ENCODE data around the gene PFKFB4.
"Not testable (repeated sequence)": the region's sequence is repeated elsewhere in the genome, so short reads cannot be mapped to it uniquely, and the experiment has no call there.

PFKFB4 gene

DNA sequence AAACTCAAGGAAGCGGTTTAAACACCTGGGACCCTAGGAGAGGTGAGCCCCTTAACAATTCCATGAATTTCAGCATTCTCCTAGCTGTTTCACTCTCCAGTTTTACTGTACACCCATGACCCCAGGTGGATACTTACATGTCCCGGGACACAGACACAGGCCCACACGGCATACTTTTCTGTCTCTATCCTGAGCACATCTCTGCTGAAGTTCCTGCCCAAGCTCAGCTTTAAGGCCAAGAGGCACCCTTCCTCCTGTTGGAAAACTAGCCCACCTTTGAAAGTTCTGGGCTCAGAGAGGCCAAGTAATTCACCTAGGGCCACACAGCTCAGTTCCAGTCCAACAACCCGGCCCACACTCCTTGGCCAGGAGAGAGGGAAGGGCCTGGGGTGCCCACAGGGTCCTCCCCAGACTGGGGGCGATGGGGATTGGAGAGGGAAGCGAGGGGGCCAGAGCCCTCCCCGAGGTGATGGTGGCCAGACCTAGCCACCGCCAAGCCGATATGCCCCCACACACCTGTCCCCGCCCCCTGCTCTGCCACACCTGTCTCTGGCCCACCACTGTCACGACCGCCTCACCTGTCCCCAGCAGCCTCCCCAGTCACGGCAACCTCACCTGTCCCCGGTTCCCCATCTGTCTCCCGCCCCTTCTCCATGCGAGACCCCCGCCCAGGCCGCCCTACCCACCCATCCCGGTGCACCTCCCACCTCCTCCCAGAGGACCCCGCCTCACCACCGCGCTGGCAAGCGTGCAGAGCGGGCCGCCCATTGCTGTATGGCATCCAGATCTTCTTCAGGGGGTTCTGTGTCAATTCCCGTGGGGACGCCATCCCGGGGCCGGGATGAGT is 431 bp downstream of the PFKFB4 start:
- FAIRE-seq: no peak

DNA sequence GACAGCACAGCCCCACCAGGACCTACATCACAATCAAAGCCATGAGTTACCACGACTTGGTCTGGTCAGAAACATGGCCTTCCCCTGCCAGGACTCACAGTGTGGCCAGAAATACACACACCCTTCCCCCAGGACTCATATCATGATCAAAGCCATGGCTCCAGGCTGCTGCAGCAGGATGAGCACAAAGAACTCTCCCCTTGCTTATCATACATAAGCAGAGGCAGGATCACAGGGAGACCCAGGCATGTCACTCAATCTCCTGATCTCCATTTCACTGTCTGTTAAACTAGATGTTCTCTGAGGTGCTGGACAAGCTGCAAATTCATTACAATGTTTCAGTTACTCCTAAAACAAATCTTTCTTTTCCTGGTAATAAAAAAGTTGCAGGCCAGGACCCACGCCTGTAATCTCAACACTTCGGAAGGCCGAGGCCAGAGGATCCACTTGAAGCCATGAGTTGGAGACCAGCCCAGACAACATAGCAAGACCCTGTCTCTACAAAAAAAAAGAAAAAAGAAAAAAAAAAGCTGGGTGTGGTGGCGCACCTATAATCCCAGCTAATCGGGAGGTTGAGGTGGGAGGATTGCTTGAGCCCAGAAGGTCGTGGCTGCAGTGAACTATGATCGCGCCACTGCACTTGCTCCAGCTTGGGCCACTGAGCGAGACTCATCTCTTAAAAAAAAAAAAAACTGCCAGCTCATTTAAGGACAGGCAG is 1.2 kb downstream of the PFKFB4 start:
- no peak for FAIRE-seq

DNA sequence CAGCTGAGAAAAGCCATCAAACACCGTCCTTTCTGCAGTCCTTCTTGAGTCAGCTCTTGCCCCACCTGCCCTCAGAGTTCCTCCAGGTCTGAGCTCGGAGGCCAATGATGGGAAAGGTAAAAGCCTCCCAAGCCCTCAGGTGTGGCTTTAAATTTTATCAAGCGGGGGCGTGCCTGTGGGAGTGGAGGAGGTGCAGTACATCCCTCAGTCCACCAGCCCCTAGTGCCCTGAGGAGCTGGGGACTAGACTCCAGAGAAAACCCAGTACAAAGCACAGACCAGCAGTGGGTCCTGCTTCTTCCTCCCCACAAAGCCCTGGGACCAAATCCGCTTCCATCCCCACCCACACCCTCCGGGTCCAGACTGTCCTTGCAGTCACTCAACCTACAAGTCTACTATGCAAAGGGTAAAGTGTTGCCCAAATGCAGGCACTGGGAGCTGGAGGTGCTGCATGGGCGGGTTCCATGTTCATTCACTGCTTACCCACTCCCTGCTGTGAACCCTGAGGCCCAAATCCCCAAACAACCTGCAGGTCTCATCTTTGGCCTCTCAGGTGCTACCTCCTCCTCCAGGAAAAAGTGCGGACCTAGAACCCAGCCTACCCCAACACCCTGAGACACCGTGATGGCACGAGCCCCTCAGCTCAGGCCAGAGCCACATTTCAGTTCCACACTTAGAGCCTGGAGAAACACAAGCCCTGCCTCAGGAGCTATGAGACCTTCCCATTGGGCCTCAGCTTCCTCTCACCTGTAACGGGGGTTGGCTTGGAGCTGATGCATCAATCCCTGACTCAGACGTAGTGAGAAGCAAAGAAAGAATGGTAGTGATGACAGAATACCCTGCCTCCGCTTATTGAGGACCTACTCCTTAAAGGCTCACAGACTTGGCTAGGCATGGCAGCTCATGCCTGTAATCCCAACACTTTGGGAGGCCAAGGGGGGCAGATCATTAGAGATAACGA is 2.4 kb downstream of the PFKFB4 start:
- FAIRE-seq: no peak

DNA sequence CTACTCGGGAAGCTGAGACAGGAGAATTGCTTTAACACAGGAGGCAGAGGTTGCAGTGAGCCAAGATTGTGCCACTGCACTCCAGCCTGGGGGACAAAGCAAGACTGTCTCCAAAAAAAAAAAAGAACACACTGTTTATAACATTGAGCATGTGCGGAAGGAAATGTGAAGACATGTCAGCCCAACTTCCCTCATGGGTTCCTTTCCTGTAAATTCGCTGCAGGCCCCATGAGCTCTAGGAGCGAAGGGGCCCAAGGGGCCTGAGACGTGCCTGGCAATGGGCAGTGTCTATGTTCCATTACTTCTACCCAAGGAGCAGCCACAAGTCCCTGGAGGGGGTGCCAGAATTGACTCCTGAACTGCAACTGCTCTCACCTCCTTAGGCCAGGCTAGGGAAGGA is 3.2 kb downstream of the PFKFB4 start:
- no peak for FAIRE-seq

- FAIRE-seq: no peak
These were observed 4.3 kb downstream of the PFKFB4 start for GRCh38 chr3:48552111-48552951.

DNA sequence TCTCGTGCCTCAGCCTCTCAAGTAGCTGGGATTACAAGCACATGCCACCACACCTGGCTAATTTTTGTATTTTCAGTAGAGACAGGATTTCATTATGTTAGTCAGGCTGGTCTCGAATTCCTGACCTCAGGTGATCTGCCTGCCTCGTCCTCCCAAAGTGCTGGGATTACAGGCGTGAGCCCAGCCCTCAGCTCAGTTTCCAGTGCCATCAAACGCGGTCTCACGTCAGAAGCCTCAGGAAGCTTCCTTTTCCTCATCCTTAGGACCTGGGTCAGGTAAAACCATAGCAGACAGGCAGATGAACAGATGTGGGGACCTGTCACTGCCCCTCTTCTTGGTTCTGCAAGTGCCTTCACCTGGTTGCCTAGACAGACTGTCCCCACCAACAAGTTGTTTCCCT is 5.0 kb downstream of the PFKFB4 start:
- FAIRE-seq: not testable (repeated sequence)

DNA sequence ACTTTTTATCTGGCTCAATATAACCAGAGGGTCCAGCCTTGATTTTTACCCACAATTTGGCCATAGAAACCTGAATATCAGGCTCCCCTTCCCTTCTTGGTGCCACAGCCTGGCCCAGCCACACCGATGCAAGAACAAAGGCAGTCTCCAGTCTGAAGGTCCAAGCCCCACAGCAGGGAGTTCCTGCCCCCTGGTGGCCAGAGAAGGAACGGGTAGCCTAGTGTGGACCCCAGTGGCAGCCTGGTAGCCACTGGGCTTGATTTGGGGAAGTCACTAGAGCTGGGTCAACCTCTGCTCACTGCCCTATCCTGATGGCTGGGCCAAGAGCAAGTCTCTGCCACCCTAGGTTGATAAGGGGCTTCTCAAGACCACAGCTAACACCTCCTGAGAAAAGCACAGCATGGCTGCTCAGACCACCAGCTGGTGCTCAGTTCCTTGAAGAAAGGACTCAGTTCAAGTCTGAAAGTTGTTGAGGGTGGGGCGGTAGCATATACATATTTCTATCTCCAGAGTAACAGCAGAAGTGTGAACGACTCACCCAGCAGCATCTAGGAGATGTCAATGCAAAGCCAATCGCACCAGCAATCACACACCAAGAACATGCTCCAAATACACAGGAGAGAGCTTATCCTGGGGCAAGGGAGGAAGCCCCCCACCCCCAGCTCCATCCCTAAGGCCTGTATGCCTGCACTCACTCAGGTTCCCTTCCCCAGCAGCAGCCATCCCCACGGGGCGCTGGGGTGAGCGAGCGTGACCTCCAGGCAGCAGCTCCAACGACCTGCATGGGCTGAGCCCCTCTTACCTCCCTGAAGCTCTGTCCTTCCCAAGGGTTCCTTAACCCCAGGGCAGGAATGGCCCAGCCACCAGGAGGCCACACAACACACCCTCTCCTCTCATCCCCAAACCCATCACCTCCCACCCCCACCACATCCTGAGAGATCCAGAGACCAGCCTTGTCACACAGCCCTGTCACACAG is 7.6 kb downstream of the PFKFB4 start:
- FAIRE-seq: no peak

DNA sequence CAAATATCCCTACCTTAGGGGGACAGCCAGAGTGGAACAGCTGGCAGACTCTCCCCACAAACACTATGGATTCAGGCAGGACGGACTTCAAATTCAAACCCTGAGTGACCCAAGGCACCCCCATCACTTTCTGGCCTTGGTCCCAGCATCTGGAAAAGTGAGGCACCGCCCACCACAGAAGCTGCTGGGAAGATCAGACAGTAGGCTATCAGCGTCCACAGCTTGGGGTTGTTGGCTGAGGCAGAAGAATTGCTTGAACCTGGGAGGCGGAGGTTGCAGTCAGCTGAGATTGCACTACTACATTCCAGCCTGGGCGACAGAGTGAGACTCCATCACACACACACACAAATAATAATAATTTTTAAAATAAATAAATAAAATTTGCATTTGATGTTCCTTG is 8.5 kb downstream of the PFKFB4 start:
- FAIRE-seq: no peak

DNA sequence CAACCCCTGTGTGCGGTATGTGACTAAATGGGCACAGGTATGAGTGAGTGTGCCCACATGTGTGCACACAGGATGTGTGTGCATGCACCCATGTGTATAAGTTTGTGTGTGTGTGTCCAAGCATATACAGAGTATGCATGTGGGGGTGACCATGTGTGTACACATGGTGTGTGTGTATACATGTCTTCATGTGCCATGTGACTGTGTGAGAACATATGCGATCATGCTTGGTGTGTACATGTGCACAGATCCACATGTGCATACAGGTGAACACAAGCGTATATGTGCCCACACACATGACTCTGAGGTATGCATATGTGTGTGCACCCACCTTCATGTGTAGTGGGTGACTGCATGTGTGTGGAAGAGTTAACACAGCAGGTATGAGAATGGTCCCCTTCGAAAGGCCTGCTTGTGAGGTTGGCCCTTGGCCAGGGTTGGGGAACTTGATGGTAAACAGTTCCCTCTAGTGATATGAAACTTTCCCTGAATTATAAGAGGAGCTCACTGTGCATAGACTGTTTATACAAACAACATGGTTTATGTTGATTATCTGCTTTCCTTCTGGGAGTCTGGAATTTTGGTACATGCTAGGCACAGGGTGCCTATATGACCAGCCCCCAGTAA is 10.3 kb downstream of the PFKFB4 start:
- no peak for FAIRE-seq

GRCh38 chr3:48544141-48544540 is 12.5 kb downstream of the PFKFB4 start:
- FAIRE-seq: no peak

DNA sequence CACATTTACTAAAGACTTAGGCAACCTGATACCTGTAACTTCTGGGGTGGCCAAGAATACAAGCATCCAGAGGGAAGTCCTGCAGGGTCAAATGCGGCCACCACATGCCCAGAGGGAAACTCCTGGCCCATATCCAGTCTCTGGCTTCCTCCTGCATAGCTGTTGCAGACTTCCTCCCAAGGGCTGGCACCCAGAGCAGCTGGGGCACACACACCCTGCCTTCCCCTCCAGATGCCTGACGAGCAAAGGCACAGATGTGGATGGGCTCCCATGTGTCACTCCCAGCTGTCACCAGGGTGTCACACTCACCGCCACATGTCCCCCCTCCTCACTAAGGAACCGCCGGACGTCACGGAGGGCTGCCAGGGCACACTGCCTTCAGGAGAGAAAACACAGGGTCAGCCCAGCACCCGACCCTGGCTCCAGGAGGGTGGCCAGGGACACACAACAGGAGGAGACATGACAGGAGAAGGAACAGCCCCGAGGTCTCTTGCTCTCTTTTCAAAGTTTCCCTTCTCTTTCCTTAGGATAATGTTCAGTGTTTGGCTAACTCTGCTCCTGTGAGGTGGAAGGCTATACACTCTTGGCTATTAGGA is 13.2 kb downstream of the PFKFB4 start:
- no peak for FAIRE-seq

DNA sequence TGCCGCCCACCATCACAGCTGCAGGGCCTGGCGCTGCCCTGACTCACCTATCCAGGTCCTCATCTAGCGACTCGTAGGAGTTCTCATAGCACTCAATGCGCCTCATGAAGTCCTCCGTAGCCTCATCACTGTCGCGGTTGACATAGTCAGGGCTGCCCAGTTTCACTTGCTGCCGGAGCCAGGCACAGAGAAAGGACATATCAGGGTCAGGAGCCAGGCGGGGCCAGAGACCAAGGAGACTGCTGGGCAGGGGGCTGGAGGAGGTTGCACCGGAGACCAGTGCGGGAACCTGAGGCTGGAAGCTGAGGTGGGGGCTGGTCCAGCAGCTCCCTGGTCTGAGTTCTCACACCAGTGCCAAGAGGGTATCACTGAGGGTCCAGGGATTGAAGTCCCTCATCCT is 18.2 kb downstream of the PFKFB4 start:
- FAIRE-seq: no peak

DNA sequence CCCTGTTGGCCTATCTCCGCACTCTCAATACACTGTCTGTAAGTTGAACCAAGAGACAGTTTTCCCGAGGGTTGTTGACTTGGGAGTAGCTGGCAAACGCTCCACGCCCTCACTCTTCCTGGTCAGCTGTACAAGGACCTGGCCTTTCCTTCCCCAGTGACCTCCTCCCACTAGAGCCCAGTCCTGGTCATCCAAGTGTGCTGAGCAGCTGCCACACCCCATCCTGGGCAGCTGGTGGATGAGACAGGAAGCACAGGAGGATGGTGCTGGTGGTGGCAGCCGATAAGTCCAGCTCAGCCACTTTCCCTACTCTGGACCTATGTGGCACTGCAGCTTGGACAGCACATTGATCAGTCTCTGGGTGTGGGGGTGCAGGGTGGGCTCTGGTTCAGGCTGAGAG is 19.8 kb downstream of the PFKFB4 start:
- FAIRE-seq: no peak

- no peak for FAIRE-seq
These were observed 20.5 kb downstream of the PFKFB4 start for GRCh38 chr3:48536116-48536515.

- FAIRE-seq: no peak
These were observed 21.0 kb downstream of the PFKFB4 start for GRCh38 chr3:48535578-48535977.

- FAIRE-seq: no peak
These were observed 23.6 kb downstream of the PFKFB4 start for GRCh38 chr3:48532977-48533337.

- no peak for FAIRE-seq
These were observed 24.2 kb downstream of the PFKFB4 start for GRCh38 chr3:48532271-48532976.

- not testable (repeated sequence) for FAIRE-seq
These were observed 25.9 kb downstream of the PFKFB4 start for GRCh38 chr3:48530701-48531100.

DNA sequence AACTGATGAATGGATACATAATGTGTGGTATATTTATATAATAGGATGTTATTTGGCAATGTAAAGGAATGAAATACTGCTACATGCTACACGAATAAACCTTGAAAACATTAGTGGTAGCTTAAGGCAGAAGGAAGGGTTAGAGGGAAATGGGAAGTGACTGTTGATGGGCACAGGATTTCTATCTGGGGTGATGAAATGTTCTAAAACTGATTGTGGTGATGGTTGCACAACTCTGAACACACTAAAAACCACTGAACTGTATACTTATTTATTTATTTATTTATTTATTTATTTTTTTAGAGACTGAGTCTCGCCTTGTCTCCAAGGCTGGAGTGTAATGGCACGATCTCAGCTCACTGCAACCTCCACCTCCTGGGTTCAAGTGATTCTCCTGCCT is 27.8 kb downstream of the PFKFB4 start:
- FAIRE-seq: no peak
